Activated naive CD4-positive, alpha-beta T cell treated with anti-CD3 and anti-CD28 coated beads for 36 hours (primary cell): ENCODE results near the gene XYLT1. TPM values are rescaled to one million over a fixed set of nuclear protein-coding genes. Genes with fewer than 3 reads are reported as not detected.

ENCODE experiments used
- CTCF ChIA-PET: fragments of 350-600 bp; sonication (Branson Sonifier 250); formaldehyde crosslinking; loops from one replicate; lab custom pipeline; 2021; ENCODE audit warnings: antibody characterized with exemption; lab: Charles Lee
- DNase-seq: peaks from one replicate; pipeline ENCODE4 v3.0.0-alpha.2; 2020
- H3K27ac Mint-ChIP-seq: one replicate; pipeline ENCODE4 v1.8.0; 2021; ENCODE audit warnings: mild to moderate bottlenecking, mixed read lengths
- H3K27me3 Mint-ChIP-seq: one replicate; pipeline ENCODE4 v1.8.0; 2021; ENCODE audit warnings: low read depth, mixed read lengths
- H3K36me3 Mint-ChIP-seq: one replicate; pipeline ENCODE4 v1.8.0; 2021; ENCODE audit warnings: low read depth, mixed read lengths
- H3K4me1 Mint-ChIP-seq: one replicate; pipeline ENCODE4 v1.8.0; 2021; ENCODE audit warnings: low read depth, mixed read lengths
- H3K4me3 Mint-ChIP-seq: one replicate; pipeline ENCODE4 v1.8.0; 2021; ENCODE audit warnings: mild to moderate bottlenecking, moderate library complexity, mixed read lengths
- H3K9me3 Mint-ChIP-seq: one replicate; pipeline ENCODE4 v1.8.0; 2021; ENCODE audit warnings: mixed read lengths
- intact Hi-C: fragments of 100-400 bp; cut with micrococcal nuclease; formaldehyde crosslinking; loops from one replicate; pipeline ENCODE4 v1.15.1; 2023
- total RNA-seq, 2 experiments: library from RNA; stranded (reverse); gene quantifications; one replicate each; pipeline ENCODE4 v1.2.3, GENCODE V29; 2021

XYLT1 gene
- total RNA-seq, 2 experiments from 2014 or later, result 3.3 to 4.5 TPM

DNA sequence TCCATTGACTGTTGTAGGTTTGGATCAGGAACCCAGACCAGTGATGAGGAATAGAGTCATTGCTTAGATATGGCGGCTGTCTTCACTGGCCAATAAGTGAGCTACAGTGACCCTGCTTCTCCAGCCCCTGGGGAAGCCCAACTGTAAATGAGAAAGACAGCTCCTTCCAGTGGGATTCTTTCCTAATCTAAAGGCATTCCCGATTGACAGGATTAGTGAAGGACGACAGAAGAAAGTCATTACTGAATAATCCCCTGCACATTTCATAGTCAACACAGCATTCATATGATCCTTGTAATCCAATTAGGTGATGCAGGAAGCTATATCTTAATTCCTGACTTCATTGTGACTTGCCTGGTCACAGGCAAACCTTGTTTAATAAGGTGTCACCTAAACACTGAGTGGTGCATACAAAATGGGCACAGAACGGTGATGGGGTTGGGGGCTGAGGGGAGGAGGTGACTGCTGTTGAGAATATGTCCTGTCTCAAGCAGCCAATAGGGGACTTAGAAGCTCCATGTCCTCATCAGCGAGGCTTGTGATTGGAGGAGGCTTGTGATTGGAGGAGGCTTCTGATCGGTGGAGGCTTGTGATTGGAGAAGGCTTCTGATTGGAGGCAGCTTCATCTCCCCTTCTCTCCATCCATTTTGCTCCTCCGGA lies 242.6 kb downstream of the XYLT1 start:
- intact Hi-C loops, result no loop called here
- no peaks in the 10 kb centered on the region for H3K9me3 Mint-ChIP-seq
- no peaks in the 10 kb centered on the region for H3K36me3 Mint-ChIP-seq
- H3K27me3 Mint-ChIP-seq, result no peaks in the 10 kb centered on the region
- no peaks in the 10 kb centered on the region for H3K4me1 Mint-ChIP-seq
- no peak overlapping the region for H3K4me3 Mint-ChIP-seq
- H3K27ac Mint-ChIP-seq, result no peak overlapping the region
- DNase-seq, result no peak
- CTCF ChIA-PET, result interaction anchor here (1.4 kb wide), 1 partner anchor 239 kb away, joined by 4 read pairs; no protein-coding TSS in a partner anchor

DNA sequence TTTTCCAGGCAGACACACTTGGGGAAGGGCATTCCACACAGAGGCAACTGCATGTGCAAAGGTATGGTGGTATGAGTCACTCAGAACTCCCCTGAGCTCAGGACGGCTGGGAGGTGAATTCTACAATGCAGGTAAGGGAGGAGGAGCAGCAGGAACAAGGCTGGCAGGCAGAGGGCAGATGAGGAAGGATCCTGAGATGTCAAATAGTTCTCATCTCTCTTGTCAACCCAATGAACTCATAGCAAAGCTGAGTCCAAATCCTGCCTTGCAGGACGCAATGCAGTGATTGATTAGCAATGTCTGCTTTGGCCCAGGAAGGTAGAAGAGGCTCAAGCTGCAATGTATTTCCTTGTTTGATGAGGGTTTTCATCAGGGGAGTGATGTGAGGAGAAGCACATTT lies 243.5 kb downstream of the XYLT1 start:
- no peaks in the 10 kb centered on the region for H3K4me1 Mint-ChIP-seq
- no peak for DNase-seq
- H3K9me3 Mint-ChIP-seq, result no peaks in the 10 kb centered on the region
- no peaks in the 10 kb centered on the region for H3K36me3 Mint-ChIP-seq
- H3K27ac Mint-ChIP-seq, result no peak overlapping the region
- H3K4me3 Mint-ChIP-seq, result no peak overlapping the region
- CTCF ChIA-PET, result interaction anchor here (1.4 kb wide), 1 partner anchor 240 kb away, joined by 4 read pairs; no protein-coding TSS in a partner anchor
- no peaks in the 10 kb centered on the region for H3K27me3 Mint-ChIP-seq
- intact Hi-C loops, result no loop called here

DNA sequence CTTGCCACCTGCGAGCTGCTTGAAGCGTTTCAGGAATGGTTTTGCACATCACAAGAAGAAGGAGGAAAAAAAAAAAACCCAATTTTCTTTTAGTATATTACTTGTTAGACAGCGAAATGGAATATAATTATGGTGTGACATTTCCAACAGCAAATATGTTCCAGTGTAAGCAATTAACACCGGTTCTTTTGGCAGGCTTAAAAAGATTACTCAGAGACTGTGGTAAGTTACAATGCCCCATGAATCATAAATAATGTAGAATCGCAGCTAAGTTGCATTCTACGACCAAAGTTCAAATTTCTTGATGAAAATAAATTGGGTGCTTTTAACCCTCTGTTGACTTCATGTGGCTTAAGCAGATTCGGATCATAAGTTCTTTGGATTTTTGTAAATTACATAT lies 245.2 kb downstream of the XYLT1 start:
- Mint-ChIP-seq H3K4me1 (no peaks in the 10 kb centered on the region), H3K9me3 (no peaks in the 10 kb centered on the region), H3K36me3 (peaks cover 2% of the 10 kb centered on the region), H3K27ac (no peak overlapping the region), H3K4me3 (no peak overlapping the region), H3K27me3 (no peaks in the 10 kb centered on the region)
- DNase-seq, result no peak
- intact Hi-C loops, result no loop called here
- CTCF ChIA-PET, result interaction anchor here (0.7 kb wide), 1 partner anchor 401 kb away, joined by 3 read pairs; no protein-coding TSS in a partner anchor

- H3K27me3 Mint-ChIP-seq, result no peaks in the 10 kb centered on the region
- intact Hi-C loops, result no loop called here
- no peak overlapping the region for H3K27ac Mint-ChIP-seq
- no peaks in the 10 kb centered on the region for H3K4me1 Mint-ChIP-seq
- H3K4me3 Mint-ChIP-seq, result no peak overlapping the region
- peaks cover 2% of the 10 kb centered on the region for H3K36me3 Mint-ChIP-seq
- DNase-seq, result no peak
- CTCF ChIA-PET, result interaction anchor here (0.6 to 0.7 kb wide), 2 partner anchors 110 to 401 kb away, joined by 3 read pairs; no protein-coding TSS in a partner anchor
- no peaks in the 10 kb centered on the region for H3K9me3 Mint-ChIP-seq
These were observed 245.9 kb downstream of the XYLT1 start for GRCh38 chr16:17224879-17225281.

DNA sequence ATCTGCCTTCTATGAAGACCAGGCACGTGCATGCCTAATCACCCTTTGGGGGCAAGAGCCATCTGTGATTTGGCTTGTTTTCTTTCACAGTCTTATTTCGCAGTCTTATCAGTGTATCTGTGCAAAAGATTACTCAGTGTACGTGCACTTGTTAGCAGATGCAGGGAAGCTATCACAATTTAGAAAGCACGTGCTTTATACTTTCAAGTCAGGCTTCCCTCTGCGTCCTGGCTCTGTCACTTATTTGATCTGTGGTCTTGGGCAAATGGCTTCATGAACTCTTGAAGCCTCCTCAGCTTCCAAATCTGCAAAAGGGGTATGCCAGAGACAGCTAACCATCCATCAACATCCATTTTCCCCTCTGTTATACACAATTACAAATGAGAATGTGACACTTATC lies 246.4 kb downstream of the XYLT1 start:
- intact Hi-C loops, result no loop called here
- no peaks in the 10 kb centered on the region for H3K27me3 Mint-ChIP-seq
- DNase-seq, result no peak
- CTCF ChIA-PET, result no interaction called here
- H3K36me3 Mint-ChIP-seq, result peaks cover 2% of the 10 kb centered on the region
- H3K9me3 Mint-ChIP-seq, result no peaks in the 10 kb centered on the region
- no peak overlapping the region for H3K27ac Mint-ChIP-seq
- H3K4me3 Mint-ChIP-seq, result no peak overlapping the region
- H3K4me1 Mint-ChIP-seq, result no peaks in the 10 kb centered on the region

GRCh38 chr16:17223576-17223975 lies 247.2 kb downstream of the XYLT1 start:
- Mint-ChIP-seq H3K4me3 (no peak overlapping the region), H3K27me3 (no peaks in the 10 kb centered on the region), H3K27ac (no peak overlapping the region), H3K36me3 (peaks cover 3% of the 10 kb centered on the region), H3K4me1 (no peaks in the 10 kb centered on the region), H3K9me3 (no peaks in the 10 kb centered on the region)
- intact Hi-C loops, result no loop called here
- DNase-seq, result no peak
- CTCF ChIA-PET, result no interaction called here

DNA sequence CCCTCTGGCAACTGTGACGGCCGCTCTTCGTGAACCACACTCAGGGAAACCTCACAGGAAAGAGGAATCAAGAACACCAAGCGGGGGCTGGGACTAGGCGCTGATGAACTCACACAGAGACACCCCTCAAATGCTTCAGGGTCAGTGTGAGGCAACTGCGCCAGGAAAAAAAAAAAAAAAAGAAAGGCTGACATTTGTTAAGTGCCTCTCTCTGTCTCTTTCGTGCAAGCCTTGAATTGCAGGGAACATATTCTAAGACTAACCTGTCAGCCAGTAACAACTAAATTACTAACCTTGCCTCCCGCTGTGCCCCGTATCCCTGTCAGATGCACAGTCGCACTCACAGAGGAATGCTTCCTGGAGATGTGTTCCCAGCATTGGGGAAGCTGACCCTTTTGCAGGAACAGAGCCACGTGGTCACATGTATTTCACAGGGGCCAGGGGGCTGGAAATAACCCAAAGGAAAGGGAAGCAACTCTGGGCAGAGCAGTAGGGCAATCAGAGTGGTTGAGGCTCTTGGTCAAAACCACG lies 247.8 kb downstream of the XYLT1 start:
- Mint-ChIP-seq H3K36me3 (peaks cover 3% of the 10 kb centered on the region), H3K27me3 (no peaks in the 10 kb centered on the region), H3K4me1 (no peaks in the 10 kb centered on the region), H3K4me3 (no peak overlapping the region), H3K9me3 (no peaks in the 10 kb centered on the region), H3K27ac (no peak overlapping the region)
- CTCF ChIA-PET, result no interaction called here
- intact Hi-C loops, result no loop called here
- DNase-seq, result no peak

DNA sequence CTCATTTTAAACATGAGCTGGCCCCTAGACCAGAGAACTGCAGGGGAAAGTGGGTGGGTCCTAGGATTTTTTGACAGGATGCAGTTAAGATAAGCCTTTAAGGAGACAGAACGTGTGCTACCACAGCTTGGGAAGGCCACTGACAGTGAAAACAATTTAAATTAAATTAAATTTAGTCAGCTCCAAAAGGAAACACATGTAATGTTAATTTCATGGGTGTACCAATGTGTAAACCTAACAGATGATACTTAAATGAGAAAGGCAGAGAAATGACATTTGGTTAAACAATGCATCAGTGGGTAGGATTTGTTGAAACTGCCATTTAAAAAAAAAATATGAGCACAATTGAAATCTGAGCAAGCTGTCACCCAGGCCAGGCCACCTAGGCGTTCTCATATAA lies 250.8 kb downstream of the XYLT1 start:
- no peak for DNase-seq
- Mint-ChIP-seq H3K4me1 (no peaks in the 10 kb centered on the region), H3K9me3 (no peaks in the 10 kb centered on the region), H3K36me3 (peaks cover 3% of the 10 kb centered on the region), H3K27ac (no peak overlapping the region), H3K27me3 (no peaks in the 10 kb centered on the region), H3K4me3 (no peak overlapping the region)
- intact Hi-C loops, result no loop called here
- CTCF ChIA-PET, result no interaction called here

DNA sequence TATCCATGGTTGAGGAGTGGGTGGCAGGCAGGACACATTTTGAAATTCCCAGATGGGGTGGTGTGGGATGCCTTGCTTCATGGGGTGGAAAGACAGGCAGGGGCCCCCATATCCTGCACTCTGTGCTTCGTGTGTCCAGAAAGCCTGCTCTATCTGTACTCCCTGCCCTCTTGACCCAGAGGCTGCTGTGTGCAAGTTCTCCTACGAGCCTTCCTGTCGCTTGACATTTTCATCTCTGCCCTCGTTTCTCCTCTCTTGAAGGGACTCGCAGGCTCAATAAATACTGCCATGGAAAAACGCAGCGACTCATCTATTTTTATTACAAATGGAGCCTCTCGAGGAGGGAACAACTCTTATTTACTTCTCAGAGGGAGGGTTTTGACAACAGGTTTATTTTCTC lies 254.8 kb downstream of the XYLT1 start:
- Mint-ChIP-seq H3K9me3 (peaks cover 10% of the 10 kb centered on the region), H3K27ac (no peak overlapping the region), H3K27me3 (no peaks in the 10 kb centered on the region), H3K4me3 (no peak overlapping the region), H3K4me1 (peaks cover 11% of the 10 kb centered on the region), H3K36me3 (peaks cover 12% of the 10 kb centered on the region)
- CTCF ChIA-PET, result no interaction called here
- intact Hi-C loops, result no loop called here
- DNase-seq, result no peak

GRCh38 chr16:17215306-17215705 lies 255.5 kb downstream of the XYLT1 start:
- peaks cover 11% of the 10 kb centered on the region for H3K4me1 Mint-ChIP-seq
- H3K27me3 Mint-ChIP-seq, result no peaks in the 10 kb centered on the region
- intact Hi-C loops, result no loop called here
- CTCF ChIA-PET, result no interaction called here
- no peak for DNase-seq
- H3K9me3 Mint-ChIP-seq, result peaks cover 10% of the 10 kb centered on the region
- no peak overlapping the region for H3K27ac Mint-ChIP-seq
- H3K4me3 Mint-ChIP-seq, result no peak overlapping the region
- H3K36me3 Mint-ChIP-seq, result peaks cover 10% of the 10 kb centered on the region

DNA sequence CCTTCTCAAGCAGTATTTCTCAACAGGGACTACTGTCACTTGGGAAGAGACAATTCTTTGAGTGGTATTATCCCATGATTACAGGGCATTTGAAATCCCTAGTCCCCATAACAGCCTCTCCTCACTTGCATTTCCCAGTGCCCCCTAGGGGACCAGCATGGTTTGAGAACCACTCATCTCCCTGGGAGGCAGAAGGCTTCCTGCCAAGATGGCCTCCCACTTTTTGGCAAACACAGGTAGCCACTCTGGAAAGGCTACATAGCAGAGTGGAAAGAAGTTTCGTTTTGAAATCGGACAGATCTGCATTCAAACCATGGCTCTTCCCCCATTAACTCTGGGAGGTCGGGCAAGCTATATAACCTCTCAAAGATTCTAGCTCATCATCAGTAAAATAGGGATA lies 256.8 kb downstream of the XYLT1 start:
- intact Hi-C loops, result loop anchor here (2.0 kb wide), 1 partner anchor 255 kb away; no protein-coding TSS in a partner anchor
- CTCF ChIA-PET, result no interaction called here
- Mint-ChIP-seq H3K9me3 (peaks cover 10% of the 10 kb centered on the region), H3K27me3 (no peaks in the 10 kb centered on the region), H3K4me3 (no peak overlapping the region), H3K4me1 (peaks cover 11% of the 10 kb centered on the region), H3K27ac (no peak overlapping the region), H3K36me3 (peaks cover 10% of the 10 kb centered on the region)
- no peak for DNase-seq

GRCh38 chr16:17213025-17213424 lies 257.7 kb downstream of the XYLT1 start:
- Mint-ChIP-seq H3K27me3 (no peaks in the 10 kb centered on the region), H3K27ac (no peak overlapping the region), H3K4me3 (no peak overlapping the region), H3K36me3 (peaks cover 9% of the 10 kb centered on the region), H3K9me3 (peaks cover 10% of the 10 kb centered on the region), H3K4me1 (peaks cover 11% of the 10 kb centered on the region)
- CTCF ChIA-PET, result no interaction called here
- DNase-seq, result no peak
- intact Hi-C loops, result loop anchor here (2.0 kb wide), 1 partner anchor 256 kb away; no protein-coding TSS in a partner anchor

DNA sequence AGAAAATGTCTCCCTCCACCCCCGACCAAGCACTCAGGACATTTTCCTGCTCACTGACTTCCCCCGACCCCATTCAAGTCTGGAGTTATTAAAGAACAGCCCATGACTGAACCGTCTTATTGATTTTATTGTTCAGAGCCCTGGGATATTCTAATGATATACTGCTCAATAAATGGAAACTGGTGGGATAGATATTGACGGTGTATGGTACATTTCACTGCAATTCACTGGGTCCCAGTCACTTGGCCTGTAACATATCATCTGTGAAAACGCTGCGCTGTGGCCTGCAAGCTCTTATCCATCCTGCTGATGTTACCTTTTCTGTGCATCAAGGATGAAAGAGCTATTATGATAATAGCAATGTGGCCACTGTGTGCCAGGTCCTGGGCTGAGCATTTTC lies 258.2 kb downstream of the XYLT1 start:
- CTCF ChIA-PET, result no interaction called here
- Mint-ChIP-seq H3K27ac (no peak overlapping the region), H3K4me3 (no peak overlapping the region), H3K36me3 (peaks cover 9% of the 10 kb centered on the region), H3K27me3 (no peaks in the 10 kb centered on the region), H3K9me3 (peaks cover 10% of the 10 kb centered on the region), H3K4me1 (peaks cover 11% of the 10 kb centered on the region)
- DNase-seq, result no peak
- intact Hi-C loops, result loop anchor here (2.0 kb wide), 1 partner anchor 256 kb away; no protein-coding TSS in a partner anchor
